Fibroblast of lung (primary cell): Measurements from ENCODE around the gene ABCA13. TPM values are rescaled to one million over a fixed set of nuclear protein-coding genes. Genes with fewer than 3 reads are reported as not detected.

Experiments
- DNase-seq, 2 donors: peaks; one replicate each; pipeline versions ENCODE4 v3.0.0 to v3.0.0-alpha.2; 2010; ENCODE audit warnings: low read depth in 2 of 2
- H2AFZ ChIP-seq: 2 replicates; pipeline ENCODE4 v1.5.1; 2012; ENCODE audit warnings: low read length, control low read depth, inconsistent platforms
- H3K27ac ChIP-seq: 2 replicates; pipeline ENCODE4 v1.5.1; 2011; ENCODE audit warnings: low read length, control low read depth; ENCODE audit not compliant: insufficient read depth
- H3K27me3 ChIP-seq: 2 replicates; pipeline ENCODE4 v1.5.1; 2011; ENCODE audit warnings: mild to moderate bottlenecking, low read length; ENCODE audit not compliant: control insufficient read depth, insufficient read depth
- H3K36me3 ChIP-seq: 2 replicates; pipeline ENCODE4 v1.5.1; 2011; ENCODE audit warnings: low read length; ENCODE audit not compliant: control insufficient read depth, insufficient read depth
- H3K4me1 ChIP-seq: 2 replicates; pipeline ENCODE4 v1.5.1; 2011; ENCODE audit warnings: low read length; ENCODE audit not compliant: control insufficient read depth, insufficient read depth; ENCODE audit errors: extremely low read depth
- H3K4me2 ChIP-seq: 2 replicates; pipeline ENCODE4 v1.5.1; 2011; ENCODE audit warnings: low read length, control low read depth; ENCODE audit not compliant: insufficient read depth; ENCODE audit errors: extremely low read depth
- H3K4me3 ChIP-seq, 4 experiments: fragments of 200-600 bp in 1 of 4; sonication (generic) in 1 of 4; replicated peaks in 1 of 4; 2 replicates each; pipeline ENCODE4 v1.5.1; 2011 to 2016; ENCODE audit warnings: low read length in 4 of 4, low read depth in 3 of 4, mild to moderate bottlenecking in 3 of 4, control low read depth in 2 of 4, inconsistent platforms in 1 of 4, mixed read lengths in 1 of 4; ENCODE audit not compliant: insufficient read depth in 1 of 4; ENCODE audit errors: control extremely low read depth in 1 of 4
- H3K79me2 ChIP-seq: 2 replicates; pipeline ENCODE4 v1.5.1; 2012; ENCODE audit warnings: mild to moderate bottlenecking, low read length, inconsistent platforms; ENCODE audit not compliant: control insufficient read depth, insufficient read depth
- H3K9ac ChIP-seq: 2 replicates; pipeline ENCODE4 v1.5.1; 2011; ENCODE audit warnings: mild to moderate bottlenecking, low read length, control low read depth; ENCODE audit not compliant: insufficient read depth
- H3K9me3 ChIP-seq: 2 replicates; pipeline ENCODE4 v1.5.1; 2012; ENCODE audit warnings: low read depth, low read length; ENCODE audit not compliant: control insufficient read depth, insufficient read depth
- H4K20me1 ChIP-seq: 2 replicates; pipeline ENCODE4 v1.5.1; 2011; ENCODE audit warnings: low read length; ENCODE audit not compliant: control insufficient read depth, insufficient read depth; ENCODE audit errors: extremely low read depth
- EZH2 ChIP-seq: IDR thresholded peaks from 2 replicates; pipeline ENCODE4 v1.5.1; 2012; ENCODE audit warnings: low read length, control low read depth, mild to moderate bottlenecking; ENCODE audit errors: missing control alignments
- polyA plus RNA-seq, 2 donors: library from polyadenylated mRNA; depleted of rRNA in 1 of 2; stranded (reverse) in 1 of 2; unstranded in 1 of 2; fragments of >200 nt; gene quantifications; 2 replicates each; pipeline ENCODE4 v1.2.1, GENCODE V29; 2011 to 2012; ENCODE audit warnings: missing spikeins in 1 of 2
- total RNA-seq: library from RNA; depleted of rRNA; stranded (reverse); fragments of >200 nt; gene quantifications from 2 replicates; pipeline ENCODE4 v1.2.1, GENCODE V29; 2014
- TF ChIP-seq, protein P1 (sequence below), 2 donors: IDR thresholded peaks in 1 of 2; conservative IDR thresholded peaks in 1 of 2; 1 replicate in 1 of 2; 2 replicates in 1 of 2; pipeline ENCODE4 v1.5.1; 2011 to 2012; ENCODE audit warnings: low read length in 2 of 2, control low read depth in 1 of 2, inconsistent platforms in 1 of 2, low read depth in 1 of 2, mild to moderate bottlenecking in 1 of 2

Gene ABCA13
- total and polyA plus RNA-seq, 2 donors (not counting 1 experiment from before 2014, with no cell fraction given) = 0.08 to 10.9 TPM

DNA sequence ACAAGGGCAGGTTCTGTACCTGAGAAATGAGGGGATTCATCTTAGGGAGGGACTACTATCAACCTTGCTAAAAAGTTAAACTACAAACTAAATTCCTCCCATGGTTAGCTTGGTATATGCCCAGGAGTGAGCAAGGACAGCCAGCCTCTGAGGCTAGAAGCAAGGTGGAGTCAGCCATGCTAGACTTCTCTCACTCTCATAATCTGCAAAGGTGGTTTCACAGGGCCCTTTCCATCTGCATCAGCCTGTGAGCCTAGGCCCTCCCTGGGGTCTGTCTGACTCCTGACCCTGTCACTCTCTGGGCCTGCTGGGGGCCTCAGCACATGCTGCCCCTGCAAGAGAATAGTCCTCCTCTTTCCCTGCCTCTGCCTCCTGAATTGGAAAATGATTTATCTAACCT lies 66.1 kb downstream of the ABCA13 start:
- Histone ChIP-seq H3K4me3 (no peak overlapping the region), H3K79me2 (no peaks in the 10 kb centered on the region), H3K9me3 (no peaks in the 10 kb centered on the region), H3K36me3 (no peaks in the 10 kb centered on the region), H2AFZ (no peak overlapping the region), H3K27me3 (no peaks in the 10 kb centered on the region), H3K9ac (no peak overlapping the region), H4K20me1 (no peaks in the 10 kb centered on the region), H3K27ac (no peak overlapping the region), H3K4me1 (no peaks in the 10 kb centered on the region), H3K4me2 (no peak overlapping the region)
- TF ChIP-seq, protein P1, sequence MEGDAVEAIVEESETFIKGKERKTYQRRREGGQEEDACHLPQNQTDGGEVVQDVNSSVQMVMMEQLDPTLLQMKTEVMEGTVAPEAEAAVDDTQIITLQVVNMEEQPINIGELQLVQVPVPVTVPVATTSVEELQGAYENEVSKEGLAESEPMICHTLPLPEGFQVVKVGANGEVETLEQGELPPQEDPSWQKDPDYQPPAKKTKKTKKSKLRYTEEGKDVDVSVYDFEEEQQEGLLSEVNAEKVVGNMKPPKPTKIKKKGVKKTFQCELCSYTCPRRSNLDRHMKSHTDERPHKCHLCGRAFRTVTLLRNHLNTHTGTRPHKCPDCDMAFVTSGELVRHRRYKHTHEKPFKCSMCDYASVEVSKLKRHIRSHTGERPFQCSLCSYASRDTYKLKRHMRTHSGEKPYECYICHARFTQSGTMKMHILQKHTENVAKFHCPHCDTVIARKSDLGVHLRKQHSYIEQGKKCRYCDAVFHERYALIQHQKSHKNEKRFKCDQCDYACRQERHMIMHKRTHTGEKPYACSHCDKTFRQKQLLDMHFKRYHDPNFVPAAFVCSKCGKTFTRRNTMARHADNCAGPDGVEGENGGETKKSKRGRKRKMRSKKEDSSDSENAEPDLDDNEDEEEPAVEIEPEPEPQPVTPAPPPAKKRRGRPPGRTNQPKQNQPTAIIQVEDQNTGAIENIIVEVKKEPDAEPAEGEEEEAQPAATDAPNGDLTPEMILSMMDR (conservative IDR thresholded peaks at IDR 0.05 in 1 of 2, IDR thresholded peaks at IDR 0.05 in 1 of 2; ENCODE audit: low read depth in 1 of 2, low read length in 2 of 2) = no peak
- TF ChIP-seq EZH2 = no peak
- no peak for DNase-seq

DNA sequence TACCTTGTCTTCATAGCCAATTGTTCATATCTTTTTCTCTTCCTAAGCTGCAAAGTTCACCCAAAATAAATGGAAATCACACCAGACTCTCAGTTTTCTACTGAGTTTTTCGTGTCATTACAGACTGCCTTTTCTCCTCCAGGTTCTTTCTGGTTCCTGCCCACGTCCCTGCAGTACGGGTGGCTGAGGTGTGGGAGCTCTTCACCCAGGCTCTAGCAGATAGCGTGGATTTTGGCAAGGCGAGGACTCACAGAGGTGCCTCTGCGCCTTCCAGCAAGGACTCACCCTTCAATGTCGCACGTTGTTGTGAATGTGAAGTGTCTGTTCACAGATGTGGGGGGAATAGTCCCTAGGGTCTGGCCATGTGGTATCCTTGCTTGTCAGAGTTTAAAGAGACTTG lies 71.6 kb downstream of the ABCA13 start:
- Histone ChIP-seq H3K4me3 (no peak overlapping the region), H3K4me1 (no peaks in the 10 kb centered on the region), H3K27me3 (no peaks in the 10 kb centered on the region), H3K9me3 (no peaks in the 10 kb centered on the region), H3K4me2 (no peak overlapping the region), H3K36me3 (no peaks in the 10 kb centered on the region), H3K27ac (no peak overlapping the region), H3K9ac (no peak overlapping the region), H3K79me2 (no peaks in the 10 kb centered on the region), H4K20me1 (no peaks in the 10 kb centered on the region), H2AFZ (no peak overlapping the region)
- DNase-seq = no peak
- TF ChIP-seq, protein P1 (conservative IDR thresholded peaks at IDR 0.05 in 1 of 2, IDR thresholded peaks at IDR 0.05 in 1 of 2; ENCODE audit: low read depth in 1 of 2, low read length in 2 of 2) = no peak
- TF ChIP-seq EZH2 = no peak

DNA sequence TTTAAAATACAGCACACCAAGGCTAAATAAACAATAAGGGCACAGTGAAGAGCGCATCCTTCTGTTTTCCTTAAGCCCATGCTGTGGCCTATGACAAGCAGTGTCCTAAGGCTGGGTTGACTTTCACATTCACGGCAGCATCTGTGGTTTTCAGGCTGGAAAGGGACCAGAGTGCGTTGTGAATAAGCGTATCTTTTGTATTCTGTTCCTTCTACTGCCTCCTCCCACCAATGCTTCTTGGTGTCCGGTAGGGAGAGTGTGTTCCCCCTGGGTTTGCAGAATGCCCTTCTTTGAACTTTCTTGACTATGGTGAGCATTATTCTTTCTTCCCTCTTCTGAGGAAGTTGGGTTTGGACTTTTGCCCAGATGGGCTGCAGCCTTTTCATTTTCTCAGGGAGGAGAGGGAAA lies 73.6 kb downstream of the ABCA13 start:
- Histone ChIP-seq H3K79me2 (no peaks in the 10 kb centered on the region), H3K9ac (no peak overlapping the region), H3K4me1 (no peaks in the 10 kb centered on the region), H3K4me3 (no peak overlapping the region), H3K9me3 (no peaks in the 10 kb centered on the region), H4K20me1 (no peaks in the 10 kb centered on the region), H3K36me3 (no peaks in the 10 kb centered on the region), H3K27me3 (no peaks in the 10 kb centered on the region), H2AFZ (no peak overlapping the region), H3K27ac (no peak overlapping the region), H3K4me2 (peak overlapping the region; percentile 17)
- no peak for TF ChIP-seq EZH2
- TF ChIP-seq, protein P1 (conservative IDR thresholded peaks at IDR 0.05 in 1 of 2, IDR thresholded peaks at IDR 0.05 in 1 of 2; ENCODE audit: low read depth in 1 of 2, low read length in 2 of 2) = no peak
- DNase-seq = peak; percentile 31 to 85
